Ovary (tissue), 3 donors: Measurements from ENCODE around the gene FAM50A.

ENCODE experiments used
- EP300 ChIP-seq: sonication (generic); formaldehyde crosslinking; IDR thresholded peaks from one replicate; pipeline ENCODE4 v1.6.1; 2017; ENCODE audit warnings: antibody characterized with exemption
- POLR2A ChIP-seq: fragments of 450-650 bp; IDR thresholded peaks from one replicate; pipeline ENCODE4 v1.6.1; 2017; ENCODE audit warnings: antibody characterized with exemption, mild to moderate bottlenecking, moderate library complexity
- TF ChIP-seq, protein P1 (sequence below), 3 donors: fragments of 450-650 bp in 2 of 3; fragments of 200-600 bp in 1 of 3; IDR thresholded peaks; one replicate each; pipeline versions ENCODE4 v1.5.1 to v1.8.0; 2016 to 2022; ENCODE audit warnings: antibody characterized with exemption in 3 of 3, mild to moderate bottlenecking in 1 of 3
- donor health status: DM: no; HTN: no; CAD: no.

DNA sequence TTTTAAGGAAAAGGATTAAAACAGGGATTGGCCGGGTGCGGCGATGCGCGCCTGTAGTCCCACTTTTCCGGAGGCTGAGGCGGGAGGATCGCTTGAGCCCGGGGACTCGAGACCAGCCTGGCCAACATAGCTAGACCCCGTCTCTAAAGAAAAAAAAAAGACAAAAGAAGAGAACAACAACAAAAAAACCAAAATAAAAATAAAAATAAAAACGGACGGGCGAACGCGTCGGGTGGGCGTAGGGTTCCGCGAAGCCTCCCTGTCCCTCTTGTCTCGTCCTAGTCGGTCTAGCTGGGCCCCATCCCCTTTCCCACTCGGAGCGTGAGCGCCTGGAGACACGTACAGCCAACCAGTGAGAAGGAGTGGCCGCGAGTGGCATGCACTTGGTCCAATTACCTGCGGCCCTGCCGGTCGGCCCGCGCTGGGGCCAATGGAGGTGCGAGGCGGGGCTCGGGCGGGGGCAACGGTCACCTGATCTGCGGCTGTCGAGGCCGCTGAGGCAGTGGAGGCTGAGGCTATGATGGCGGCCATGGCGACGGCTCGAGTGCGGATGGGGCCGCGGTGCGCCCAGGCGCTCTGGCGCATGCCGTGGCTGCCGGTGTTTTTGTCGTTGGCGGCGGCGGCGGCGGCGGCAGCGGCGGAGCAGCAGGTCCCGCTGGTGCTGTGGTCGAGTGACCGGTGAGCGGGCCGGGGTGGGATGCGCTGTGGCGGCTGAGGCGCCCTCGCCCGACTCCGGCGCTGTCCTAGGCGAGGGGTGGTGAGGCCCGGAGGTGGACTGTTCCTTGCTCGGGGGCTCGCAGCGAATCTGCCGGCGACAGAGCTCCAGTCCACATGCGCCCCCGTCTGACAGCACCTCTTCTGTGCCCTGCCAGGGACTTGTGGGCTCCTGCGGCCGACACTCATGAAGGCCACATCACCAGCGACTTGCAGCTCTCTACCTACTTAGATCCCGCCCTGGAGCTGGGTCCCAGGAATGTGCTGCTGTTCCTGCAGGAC, 15.5 kb upstream of the FAM50A start, which contains the start of gene ATP6AP1:
- TF ChIP-seq EP300: no peak
- TF ChIP-seq, protein P1, sequence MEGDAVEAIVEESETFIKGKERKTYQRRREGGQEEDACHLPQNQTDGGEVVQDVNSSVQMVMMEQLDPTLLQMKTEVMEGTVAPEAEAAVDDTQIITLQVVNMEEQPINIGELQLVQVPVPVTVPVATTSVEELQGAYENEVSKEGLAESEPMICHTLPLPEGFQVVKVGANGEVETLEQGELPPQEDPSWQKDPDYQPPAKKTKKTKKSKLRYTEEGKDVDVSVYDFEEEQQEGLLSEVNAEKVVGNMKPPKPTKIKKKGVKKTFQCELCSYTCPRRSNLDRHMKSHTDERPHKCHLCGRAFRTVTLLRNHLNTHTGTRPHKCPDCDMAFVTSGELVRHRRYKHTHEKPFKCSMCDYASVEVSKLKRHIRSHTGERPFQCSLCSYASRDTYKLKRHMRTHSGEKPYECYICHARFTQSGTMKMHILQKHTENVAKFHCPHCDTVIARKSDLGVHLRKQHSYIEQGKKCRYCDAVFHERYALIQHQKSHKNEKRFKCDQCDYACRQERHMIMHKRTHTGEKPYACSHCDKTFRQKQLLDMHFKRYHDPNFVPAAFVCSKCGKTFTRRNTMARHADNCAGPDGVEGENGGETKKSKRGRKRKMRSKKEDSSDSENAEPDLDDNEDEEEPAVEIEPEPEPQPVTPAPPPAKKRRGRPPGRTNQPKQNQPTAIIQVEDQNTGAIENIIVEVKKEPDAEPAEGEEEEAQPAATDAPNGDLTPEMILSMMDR (IDR thresholded peaks at IDR 0.05): no peak
- peak; percentile 44 for TF ChIP-seq POLR2A
